MG63 (cell line): ENCODE data around the gene HPRT1. TPM values are rescaled to one million over a fixed set of nuclear protein-coding genes. Genes with fewer than 3 reads are reported as not detected.
A peak's percentile ranks its signal among the peaks of the same experiment; 100 is the strongest.

Source experiments
- DNase-seq: peaks from one replicate; pipeline ENCODE4 v3.0.0-alpha.2; 2020
- H3K27me3 ChIP-seq: fragments of 250-450 bp; sonication (Bioruptor Pico); 2 replicates; pipeline ENCODE4 v1.5.1; 2020; ENCODE audit warnings: mild to moderate bottlenecking, moderate library complexity
- H3K36me3 ChIP-seq: fragments of 250-450 bp; sonication (Bioruptor Pico); 2 replicates; pipeline ENCODE4 v1.5.1; 2020; ENCODE audit warnings: mild to moderate bottlenecking, moderate library complexity
- H3K4me3 ChIP-seq: fragments of 250-450 bp; sonication (Bioruptor Pico); 2 replicates; pipeline ENCODE4 v1.5.1; 2020; ENCODE audit warnings: mild to moderate bottlenecking, moderate library complexity
- H3K9me3 ChIP-seq: fragments of 250-450 bp; sonication (Bioruptor Pico); 2 replicates; pipeline ENCODE4 v1.5.1; 2020; ENCODE audit warnings: mild to moderate bottlenecking, moderate library complexity
- total RNA-seq: library from RNA; depleted of rRNA; stranded (reverse); fragments of >200 nt; shearing (Covaris generic); gene quantifications from 2 replicates; pipeline ENCODE4 v1.2.3, GENCODE V29; 2014; ENCODE audit warnings: low replicate concordance; rRNA removed

HPRT1 gene
- total RNA-seq, 1 experiment from 2014 or later = 49.7 TPM

DNA sequence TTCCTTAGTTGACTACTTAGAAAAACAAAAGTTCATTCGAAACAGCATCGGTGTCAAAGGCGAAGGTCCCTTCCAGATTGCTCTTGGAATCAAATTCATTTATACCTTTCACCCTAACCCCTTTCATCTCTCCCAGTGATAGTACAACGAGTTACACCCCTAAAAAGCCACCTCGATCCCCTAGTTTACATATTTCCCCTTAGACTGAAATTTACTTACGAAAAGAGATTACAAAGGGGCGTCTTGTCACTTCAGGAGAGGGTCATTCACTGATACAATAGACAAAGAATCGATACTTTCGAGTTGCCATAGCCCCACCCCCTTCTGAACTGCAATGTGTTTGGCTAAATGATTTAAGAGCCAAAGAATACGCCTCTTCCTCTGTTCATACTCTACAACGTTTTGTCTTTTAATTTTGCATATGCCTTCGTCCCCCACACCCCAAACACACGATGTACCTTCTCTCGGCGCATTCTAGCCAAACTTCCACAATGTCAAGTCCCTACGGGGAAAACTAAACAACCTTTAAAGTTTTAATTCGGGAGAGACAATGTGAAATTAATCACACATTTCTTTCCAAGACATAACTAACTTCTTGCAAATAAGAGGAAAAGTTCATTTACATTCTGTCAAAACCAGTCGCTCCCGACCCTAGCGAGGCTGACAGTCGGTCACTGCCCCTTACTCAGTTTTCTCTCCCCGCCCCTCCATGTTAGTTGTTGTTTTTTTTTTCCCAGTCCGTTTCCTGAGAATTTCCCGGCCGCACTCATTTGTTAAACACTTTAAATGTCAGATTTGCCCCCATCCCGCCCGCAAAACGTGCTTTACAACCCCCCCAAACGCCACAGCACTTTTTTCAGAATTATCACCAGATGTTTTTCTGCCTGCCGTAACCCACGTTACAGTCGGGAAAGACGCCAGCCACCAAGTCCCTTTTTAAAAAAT, 88.6 kb downstream of the HPRT1 start:
- no peak for DNase-seq
- H3K9me3 ChIP-seq = no peaks in the 10 kb centered on the region
- H3K36me3 ChIP-seq = peaks cover 24% of the 10 kb centered on the region
- no peaks in the 10 kb centered on the region for H3K27me3 ChIP-seq
- H3K4me3 ChIP-seq = peak overlapping the region; percentile 75

Other genes with a start within 250 kb of the HPRT1 start
- not detected in 2 replicates for gene CCDC160, start 223.0 kb upstream of the HPRT1 start, total RNA-seq
- 30.6 and 58.0 TPM in 2 replicates for gene PHF6, start 86.9 kb upstream of the HPRT1 start, total RNA-seq
- not detected in 2 replicates for gene PLAC1, start 198.3 kb downstream of the HPRT1 start, total RNA-seq